Activated CD4-positive, alpha-beta memory T cell treated with anti-CD3 and anti-CD28 coated beads for 36 hours (primary cell): ENCODE results near the gene RPRD2. TPM values are rescaled to one million over a fixed set of nuclear protein-coding genes. Genes with fewer than 3 reads are reported as not detected.
"Not testable (repeated sequence)": the region's sequence is repeated elsewhere in the genome, so short reads cannot be mapped to it uniquely, and the experiment has no call there.

ENCODE experiments used
- CTCF ChIA-PET: fragments of 350-600 bp; sonication (Branson Sonifier 250); formaldehyde crosslinking; loops from one replicate; lab custom pipeline; 2021; ENCODE audit warnings: antibody characterized with exemption, inconsistent platforms; lab: Charles Lee
- POLR2A ChIA-PET: fragments of 350-600 bp; sonication (Branson Sonifier 250); formaldehyde crosslinking; loops from one replicate; lab custom pipeline; 2021; ENCODE audit warnings: antibody characterized with exemption; lab: Charles Lee
- DNase-seq: peaks from one replicate; pipeline ENCODE4 v3.0.0-alpha.2; 2020
- H3K27ac Mint-ChIP-seq: one replicate; pipeline ENCODE4 v1.8.0; 2021; ENCODE audit warnings: mixed read lengths
- H3K27me3 Mint-ChIP-seq: one replicate; pipeline ENCODE4 v1.8.0; 2021; ENCODE audit warnings: mixed read lengths
- H3K36me3 Mint-ChIP-seq: one replicate; pipeline ENCODE4 v1.8.0; 2021; ENCODE audit warnings: mixed read lengths
- H3K4me1 Mint-ChIP-seq: one replicate; pipeline ENCODE4 v1.8.0; 2021; ENCODE audit warnings: low read depth, mixed read lengths
- H3K4me3 Mint-ChIP-seq: one replicate; pipeline ENCODE4 v1.8.0; 2021; ENCODE audit warnings: mild to moderate bottlenecking, mixed read lengths
- H3K9me3 Mint-ChIP-seq: one replicate; pipeline ENCODE4 v1.8.0; 2021; ENCODE audit warnings: mixed read lengths
- intact Hi-C: fragments of 100-400 bp; cut with micrococcal nuclease; formaldehyde crosslinking; loops from one replicate; pipeline ENCODE4 v1.15.1; 2023
- total RNA-seq, 2 experiments: library from RNA; stranded (reverse); gene quantifications; one replicate each; pipeline ENCODE4 v1.2.3, GENCODE V29; 2021

The RPRD2 gene
- total RNA-seq, 2 experiments from 2014 or later = 22.2 to 22.6 TPM

- Mint-ChIP-seq H3K4me3 (no peak overlapping the region), H3K4me1 (peaks cover 38% of the 10 kb centered on the region)
Observed at GRCh38 chr1:150392627-150393026, 28.7 kb downstream of the RPRD2 start.

GRCh38 chr1:150395115-150395514 is 31.2 kb downstream of the RPRD2 start:
- H3K27me3 Mint-ChIP-seq, POLR2A ChIA-PET, intact Hi-C loops, H3K9me3 Mint-ChIP-seq, H3K27ac Mint-ChIP-seq, H3K4me3 Mint-ChIP-seq, DNase-seq, CTCF ChIA-PET: not testable (repeated sequence)
- Mint-ChIP-seq H3K36me3 (peaks cover 20% of the 10 kb centered on the region), H3K4me1 (peaks cover 25% of the 10 kb centered on the region)

More at GRCh38 chr1:150392627-150393026, 28.7 kb downstream of the RPRD2 start:
- no peaks in the 10 kb centered on the region for H3K27me3 Mint-ChIP-seq
- ChIA-PET CTCF (interaction anchor here (1.1 kb wide), 1 partner anchor 136 kb away, joined by 3 read pairs; no protein-coding TSS in a partner anchor), POLR2A (no interaction called here)
- peaks cover 4% of the 10 kb centered on the region for H3K9me3 Mint-ChIP-seq
- H3K27ac Mint-ChIP-seq = no peak overlapping the region
- no peak for DNase-seq
- H3K36me3 Mint-ChIP-seq = peaks cover 18% of the 10 kb centered on the region
- intact Hi-C loops = no loop called here

- peaks cover 22% of the 10 kb centered on the region for H3K4me1 Mint-ChIP-seq
- H3K4me3 Mint-ChIP-seq = no peak overlapping the region
- DNase-seq = no peak
- POLR2A ChIA-PET = no interaction called here
- CTCF ChIA-PET = no interaction called here
- peaks cover 8% of the 10 kb centered on the region for H3K9me3 Mint-ChIP-seq
- intact Hi-C loops = no loop called here
- no peaks in the 10 kb centered on the region for H3K27me3 Mint-ChIP-seq
- peaks cover 21% of the 10 kb centered on the region for H3K36me3 Mint-ChIP-seq
- no peak overlapping the region for H3K27ac Mint-ChIP-seq
Observed at GRCh38 chr1:150397392-150398032, 33.6 kb downstream of the RPRD2 start.

- peaks cover 3% of the 10 kb centered on the region for H3K9me3 Mint-ChIP-seq
- no peak overlapping the region for H3K27ac Mint-ChIP-seq
- DNase-seq = no peak
- ChIA-PET POLR2A (no interaction called here), CTCF (no interaction called here)
- H3K36me3 Mint-ChIP-seq = peaks cover 4% of the 10 kb centered on the region
- no peak overlapping the region for H3K4me3 Mint-ChIP-seq
- peaks cover 43% of the 10 kb centered on the region for H3K4me1 Mint-ChIP-seq
- H3K27me3 Mint-ChIP-seq = no peaks in the 10 kb centered on the region
- intact Hi-C loops = no loop called here
Observed at GRCh38 chr1:150404465-150404864, 40.5 kb downstream of the RPRD2 start.

GRCh38 chr1:150405660-150406059 is 41.7 kb downstream of the RPRD2 start:
- CTCF ChIA-PET = no interaction called here
- H3K27ac Mint-ChIP-seq = no peak overlapping the region

GRCh38 chr1:150406483-150406882 is 42.5 kb downstream of the RPRD2 start:
- no peaks in the 10 kb centered on the region for H3K27me3 Mint-ChIP-seq
- ChIA-PET CTCF (no interaction called here), POLR2A (no interaction called here)
- intact Hi-C loops = no loop called here
- no peaks in the 10 kb centered on the region for H3K9me3 Mint-ChIP-seq
- no peak overlapping the region for H3K4me3 Mint-ChIP-seq
- peaks cover 50% of the 10 kb centered on the region for H3K4me1 Mint-ChIP-seq
- peaks cover 2% of the 10 kb centered on the region for H3K36me3 Mint-ChIP-seq
- no peak for DNase-seq
- H3K27ac Mint-ChIP-seq = no peak overlapping the region

More at GRCh38 chr1:150405660-150406059, 41.7 kb downstream of the RPRD2 start:
- intact Hi-C loops = no loop called here
- POLR2A ChIA-PET = no interaction called here
- DNase-seq = no peak
- Mint-ChIP-seq H3K36me3 (peaks cover 2% of the 10 kb centered on the region), H3K9me3 (no peaks in the 10 kb centered on the region), H3K27me3 (no peaks in the 10 kb centered on the region), H3K4me3 (no peak overlapping the region), H3K4me1 (peaks cover 48% of the 10 kb centered on the region)

- Mint-ChIP-seq H3K27me3 (no peaks in the 10 kb centered on the region), H3K4me1 (peaks cover 55% of the 10 kb centered on the region), H3K27ac (no peak overlapping the region), H3K9me3 (no peaks in the 10 kb centered on the region), H3K36me3 (peaks cover 2% of the 10 kb centered on the region), H3K4me3 (no peak overlapping the region)
- intact Hi-C loops = no loop called here
- POLR2A ChIA-PET = no interaction called here
- DNase-seq = no peak
- CTCF ChIA-PET = no interaction called here
Observed at GRCh38 chr1:150407330-150407729, 43.4 kb downstream of the RPRD2 start.

- H3K27me3 Mint-ChIP-seq = no peaks in the 10 kb centered on the region
- H3K4me3 Mint-ChIP-seq = no peak overlapping the region
- POLR2A ChIA-PET = no interaction called here
- intact Hi-C loops = no loop called here
- no peaks in the 10 kb centered on the region for H3K9me3 Mint-ChIP-seq
- CTCF ChIA-PET = no interaction called here
- H3K36me3 Mint-ChIP-seq = no peaks in the 10 kb centered on the region
- peaks cover 51% of the 10 kb centered on the region for H3K4me1 Mint-ChIP-seq
- DNase-seq = no peak
- H3K27ac Mint-ChIP-seq = no peak overlapping the region
Observed at GRCh38 chr1:150408800-150409199, 44.9 kb downstream of the RPRD2 start.

GRCh38 chr1:150409504-150410362 is 45.8 kb downstream of the RPRD2 start:
- H3K27ac Mint-ChIP-seq = no peak overlapping the region
- H3K4me3 Mint-ChIP-seq = no peak overlapping the region
- H3K27me3 Mint-ChIP-seq = no peaks in the 10 kb centered on the region
- no peaks in the 10 kb centered on the region for H3K36me3 Mint-ChIP-seq
- H3K4me1 Mint-ChIP-seq = peaks cover 56% of the 10 kb centered on the region
- DNase-seq = no peak
- intact Hi-C loops = no loop called here
- no peaks in the 10 kb centered on the region for H3K9me3 Mint-ChIP-seq
- ChIA-PET POLR2A (no interaction called here), CTCF (no interaction called here)

- Mint-ChIP-seq H3K27ac (no peak overlapping the region), H3K9me3 (no peaks in the 10 kb centered on the region), H3K4me3 (no peak overlapping the region), H3K36me3 (no peaks in the 10 kb centered on the region), H3K4me1 (peaks cover 52% of the 10 kb centered on the region), H3K27me3 (no peaks in the 10 kb centered on the region)
- DNase-seq = no peak
- ChIA-PET CTCF (no interaction called here), POLR2A (no interaction called here)
- intact Hi-C loops = no loop called here
Observed at GRCh38 chr1:150410582-150411101, 46.7 kb downstream of the RPRD2 start.

GRCh38 chr1:150414592-150414991 is 50.6 kb downstream of the RPRD2 start:
- H3K27me3 Mint-ChIP-seq = no peaks in the 10 kb centered on the region
- DNase-seq = no peak
- H3K9me3 Mint-ChIP-seq = no peaks in the 10 kb centered on the region
- no peak overlapping the region for H3K27ac Mint-ChIP-seq
- peaks cover 3% of the 10 kb centered on the region for H3K36me3 Mint-ChIP-seq
- peaks cover 56% of the 10 kb centered on the region for H3K4me1 Mint-ChIP-seq
- intact Hi-C loops = no loop called here
- H3K4me3 Mint-ChIP-seq = no peak overlapping the region
- CTCF ChIA-PET = interaction anchor here (0.7 kb wide), 1 partner anchor 257 kb away, joined by 5 read pairs; no protein-coding TSS in a partner anchor
- POLR2A ChIA-PET = interaction anchor here (1.6 kb wide), 1 partner anchor 73 kb away, joined by 3 read pairs; the partner anchor contains the start of gene TARS2

- no peak overlapping the region for H3K27ac Mint-ChIP-seq
- CTCF ChIA-PET = no interaction called here
- DNase-seq = no peak
- no peaks in the 10 kb centered on the region for H3K27me3 Mint-ChIP-seq
- H3K4me1 Mint-ChIP-seq = peaks cover 45% of the 10 kb centered on the region
- no peaks in the 10 kb centered on the region for H3K9me3 Mint-ChIP-seq
- peaks cover 3% of the 10 kb centered on the region for H3K36me3 Mint-ChIP-seq
- POLR2A ChIA-PET = no interaction called here
- intact Hi-C loops = no loop called here
- H3K4me3 Mint-ChIP-seq = no peak overlapping the region
Observed at GRCh38 chr1:150415800-150416199, 51.9 kb downstream of the RPRD2 start.
